K562 (cell line): ENCODE data around the gene TRIM47. TPM values are rescaled to one million over a fixed set of nuclear protein-coding genes. Genes with fewer than 3 reads are reported as not detected.
A peak's percentile ranks its signal among the peaks of the same experiment; 100 is the strongest.

Source experiments
- C11orf30 ChIP-seq: fragments of 450-650 bp; IDR thresholded peaks from 2 replicates; pipeline ENCODE4 v1.6.1; 2016; ENCODE audit warnings: low read depth, mild to moderate bottlenecking
- CHCHD3 ChIP-seq: fragments of 250-450 bp; sonication (Bioruptor Pico); IDR thresholded peaks from 2 replicates; pipeline ENCODE4 v2.1.2; 2022; ENCODE audit warnings: mild to moderate bottlenecking
- LARP7 ChIP-seq: fragments of 450-650 bp; IDR thresholded peaks from 2 replicates; pipeline ENCODE4 v1.6.1; 2016
- MCM5 ChIP-seq: fragments of 450-650 bp; IDR thresholded peaks from 2 replicates; pipeline ENCODE4 v1.6.1; 2016; ENCODE audit warnings: low read depth
- MYBL2 ChIP-seq, 2 experiments: fragments of 450-650 bp in 1 of 2; sonication (generic) in 1 of 2; formaldehyde crosslinking in 1 of 2; IDR thresholded peaks; 2 replicates each; pipeline versions ENCODE4 v1.6.1 to v1.8.1; 2017 to 2022; ENCODE audit warnings: borderline replicate concordance in 1 of 2, inconsistent platforms in 1 of 2, low read depth in 1 of 2, mild to moderate bottlenecking in 1 of 2, missing genetic modification reagents in 1 of 2, moderate library complexity in 1 of 2
- NFXL1 ChIP-seq: fragments of 450-650 bp; formaldehyde crosslinking; IDR thresholded peaks from 2 replicates; pipeline ENCODE4 v1.4.0; 2021; ENCODE audit warnings: mild to moderate bottlenecking
- PHF20 ChIP-seq: fragments of 450-650 bp; IDR thresholded peaks from 2 replicates; pipeline ENCODE4 v1.6.1; 2018; ENCODE audit not compliant: partially characterized antibody
- POLR2H ChIP-seq: IDR thresholded peaks from 2 replicates; pipeline ENCODE4 v1.6.1; 2016; ENCODE audit warnings: missing genetic modification characterization, low read depth, mild to moderate bottlenecking, control low read depth, missing compliant biosample characterization, moderate library complexity
- SIN3A ChIP-seq, 2 experiments: fragments of 150-350 bp in 1 of 2; IDR thresholded peaks; 2 replicates each; pipeline ENCODE4 v1.6.1; 2011 to 2016; ENCODE audit warnings: borderline replicate concordance in 2 of 2, low read depth in 2 of 2, low read length in 2 of 2, mild to moderate bottlenecking in 2 of 2, moderate library complexity in 2 of 2; ENCODE audit not compliant: control insufficient read depth in 1 of 2
- TAF7 ChIP-seq: fragments of 450-650 bp; IDR thresholded peaks from 2 replicates; pipeline ENCODE4 v1.6.1; 2016; ENCODE audit warnings: missing genetic modification characterization, missing compliant biosample characterization
- ZEB2 ChIP-seq: fragments of 450-650 bp; IDR thresholded peaks from 2 replicates; pipeline ENCODE4 v1.6.1; 2016
- ZFP91 ChIP-seq: sonication (generic); formaldehyde crosslinking; IDR thresholded peaks from 2 replicates; pipeline ENCODE4 v1.8.0; 2022; ENCODE audit warnings: mild to moderate bottlenecking, missing genetic modification reagents
- ZNF24 ChIP-seq: fragments of 450-650 bp; IDR thresholded peaks from 2 replicates; pipeline ENCODE4 v1.6.1; 2016
- polyA plus RNA-seq, 8 experiments: library from polyadenylated mRNA; depleted of rRNA in 4 of 8; stranded (reverse) in 5 of 8; unstranded in 3 of 8; fragments of >200 nt; fragmentation: Nextera tagmentation in 2 of 8; fragmentation: Illumina TruSeq in 1 of 8; extraction: Ambion mirVana in 2 of 8; extraction: Trizol in 1 of 8; gene quantifications; 2 replicates each; pipeline versions ENCODE4 v1.2.1 to v1.2.3, GENCODE V29; 2011 to 2014; ENCODE audit warnings: inconsistent platforms in 1 of 8, missing spikeins in 1 of 8
- total RNA-seq, 7 experiments: library from RNA; depleted of rRNA in 6 of 7; stranded (reverse); fragments of >200 nt in 6 of 7; fragmentation: Illumina TruSeq in 2 of 7; extraction: Trizol in 2 of 7; gene quantifications; 2 replicates each; pipeline versions ENCODE4 v1.2.1 to v1.2.3, GENCODE V29; 2011 to 2021; ENCODE audit warnings: low replicate concordance in 1 of 7
- TF ChIP-seq, protein P1 (sequence below): fragments of 250-450 bp; sonication (Bioruptor Pico); IDR thresholded peaks from 2 replicates; pipeline ENCODE4 v1.6.1; 2021; ENCODE audit warnings: mild to moderate bottlenecking
- TF ChIP-seq, protein P2 (sequence below): IDR thresholded peaks from 2 replicates; pipeline ENCODE4 v1.6.1; 2012; ENCODE audit warnings: low read depth, low read length, improper control_type of control experiment, borderline replicate concordance
- TF ChIP-seq, protein P3 (sequence below): fragments of 450-650 bp; IDR thresholded peaks from 2 replicates; pipeline ENCODE4 v1.6.1; 2016; ENCODE audit warnings: low read depth

The TRIM47 gene
- total and polyA plus RNA-seq, 9 of the 15 experiments (the other 6 are each of a cell fraction or from before 2014, with no cell fraction given), result 0.56 to 6.1 (median 3.2) TPM

- TF ChIP-seq, protein P1, sequence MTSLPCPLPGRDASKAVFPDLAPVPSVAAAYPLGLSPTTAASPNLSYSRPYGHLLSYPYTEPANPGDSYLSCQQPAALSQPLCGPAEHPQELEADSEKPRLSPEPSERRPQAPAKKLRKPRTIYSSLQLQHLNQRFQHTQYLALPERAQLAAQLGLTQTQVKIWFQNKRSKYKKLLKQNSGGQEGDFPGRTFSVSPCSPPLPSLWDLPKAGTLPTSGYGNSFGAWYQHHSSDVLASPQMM (CRISPR knock-in tag), result no peak
- TF ChIP-seq TAF7 (tag) (no peak), PHF20 (no peak), MYBL2 (IDR thresholded peaks at IDR 0.05; ENCODE audit: low read depth) (no peak), MYBL2 (CRISPR knock-in tag; IDR thresholded peaks at IDR 0.05; ENCODE audit: borderline replicate concordance) (no peak), NFXL1 (CRISPR knock-in tag) (no peak), ZFP91 (CRISPR knock-in tag) (no peak), ZNF24 (no peak), MCM5 (no peak), ZEB2 (no peak), SIN3A (IDR thresholded peaks at IDR 0.05; ENCODE audit: borderline replicate concordance in 2 of 2, control insufficient read depth in 1 of 2, low read depth in 2 of 2, low read length in 2 of 2) (peak in 1 of 2 experiments; percentile 8; a peak in 1 of 4 replicates), CHCHD3 (no peak), POLR2H (tag) (no peak; the same call in 1 of the 2 replicates), LARP7 (no peak), C11orf30 (no peak)
- TF ChIP-seq, protein P2, sequence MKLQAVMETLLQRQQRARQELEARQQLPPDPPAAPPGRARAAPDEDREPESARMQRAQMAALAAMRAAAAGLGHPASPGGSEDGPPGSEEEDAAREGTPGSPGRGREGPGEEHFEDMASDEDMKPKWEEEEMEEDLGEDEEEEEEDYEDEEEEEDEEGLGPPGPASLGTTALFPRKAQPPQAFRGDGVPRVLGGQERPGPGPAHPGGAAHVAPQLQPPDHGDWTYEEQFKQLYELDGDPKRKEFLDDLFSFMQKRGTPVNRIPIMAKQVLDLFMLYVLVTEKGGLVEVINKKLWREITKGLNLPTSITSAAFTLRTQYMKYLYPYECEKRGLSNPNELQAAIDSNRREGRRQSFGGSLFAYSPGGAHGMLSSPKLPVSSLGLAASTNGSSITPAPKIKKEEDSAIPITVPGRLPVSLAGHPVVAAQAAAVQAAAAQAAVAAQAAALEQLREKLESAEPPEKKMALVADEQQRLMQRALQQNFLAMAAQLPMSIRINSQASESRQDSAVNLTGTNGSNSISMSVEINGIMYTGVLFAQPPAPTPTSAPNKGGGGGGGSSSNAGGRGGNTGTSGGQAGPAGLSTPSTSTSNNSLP, result 0 out of 2 replicates have a peak, but pooled peaks have one; percentile 15
- TF ChIP-seq, protein P3, sequence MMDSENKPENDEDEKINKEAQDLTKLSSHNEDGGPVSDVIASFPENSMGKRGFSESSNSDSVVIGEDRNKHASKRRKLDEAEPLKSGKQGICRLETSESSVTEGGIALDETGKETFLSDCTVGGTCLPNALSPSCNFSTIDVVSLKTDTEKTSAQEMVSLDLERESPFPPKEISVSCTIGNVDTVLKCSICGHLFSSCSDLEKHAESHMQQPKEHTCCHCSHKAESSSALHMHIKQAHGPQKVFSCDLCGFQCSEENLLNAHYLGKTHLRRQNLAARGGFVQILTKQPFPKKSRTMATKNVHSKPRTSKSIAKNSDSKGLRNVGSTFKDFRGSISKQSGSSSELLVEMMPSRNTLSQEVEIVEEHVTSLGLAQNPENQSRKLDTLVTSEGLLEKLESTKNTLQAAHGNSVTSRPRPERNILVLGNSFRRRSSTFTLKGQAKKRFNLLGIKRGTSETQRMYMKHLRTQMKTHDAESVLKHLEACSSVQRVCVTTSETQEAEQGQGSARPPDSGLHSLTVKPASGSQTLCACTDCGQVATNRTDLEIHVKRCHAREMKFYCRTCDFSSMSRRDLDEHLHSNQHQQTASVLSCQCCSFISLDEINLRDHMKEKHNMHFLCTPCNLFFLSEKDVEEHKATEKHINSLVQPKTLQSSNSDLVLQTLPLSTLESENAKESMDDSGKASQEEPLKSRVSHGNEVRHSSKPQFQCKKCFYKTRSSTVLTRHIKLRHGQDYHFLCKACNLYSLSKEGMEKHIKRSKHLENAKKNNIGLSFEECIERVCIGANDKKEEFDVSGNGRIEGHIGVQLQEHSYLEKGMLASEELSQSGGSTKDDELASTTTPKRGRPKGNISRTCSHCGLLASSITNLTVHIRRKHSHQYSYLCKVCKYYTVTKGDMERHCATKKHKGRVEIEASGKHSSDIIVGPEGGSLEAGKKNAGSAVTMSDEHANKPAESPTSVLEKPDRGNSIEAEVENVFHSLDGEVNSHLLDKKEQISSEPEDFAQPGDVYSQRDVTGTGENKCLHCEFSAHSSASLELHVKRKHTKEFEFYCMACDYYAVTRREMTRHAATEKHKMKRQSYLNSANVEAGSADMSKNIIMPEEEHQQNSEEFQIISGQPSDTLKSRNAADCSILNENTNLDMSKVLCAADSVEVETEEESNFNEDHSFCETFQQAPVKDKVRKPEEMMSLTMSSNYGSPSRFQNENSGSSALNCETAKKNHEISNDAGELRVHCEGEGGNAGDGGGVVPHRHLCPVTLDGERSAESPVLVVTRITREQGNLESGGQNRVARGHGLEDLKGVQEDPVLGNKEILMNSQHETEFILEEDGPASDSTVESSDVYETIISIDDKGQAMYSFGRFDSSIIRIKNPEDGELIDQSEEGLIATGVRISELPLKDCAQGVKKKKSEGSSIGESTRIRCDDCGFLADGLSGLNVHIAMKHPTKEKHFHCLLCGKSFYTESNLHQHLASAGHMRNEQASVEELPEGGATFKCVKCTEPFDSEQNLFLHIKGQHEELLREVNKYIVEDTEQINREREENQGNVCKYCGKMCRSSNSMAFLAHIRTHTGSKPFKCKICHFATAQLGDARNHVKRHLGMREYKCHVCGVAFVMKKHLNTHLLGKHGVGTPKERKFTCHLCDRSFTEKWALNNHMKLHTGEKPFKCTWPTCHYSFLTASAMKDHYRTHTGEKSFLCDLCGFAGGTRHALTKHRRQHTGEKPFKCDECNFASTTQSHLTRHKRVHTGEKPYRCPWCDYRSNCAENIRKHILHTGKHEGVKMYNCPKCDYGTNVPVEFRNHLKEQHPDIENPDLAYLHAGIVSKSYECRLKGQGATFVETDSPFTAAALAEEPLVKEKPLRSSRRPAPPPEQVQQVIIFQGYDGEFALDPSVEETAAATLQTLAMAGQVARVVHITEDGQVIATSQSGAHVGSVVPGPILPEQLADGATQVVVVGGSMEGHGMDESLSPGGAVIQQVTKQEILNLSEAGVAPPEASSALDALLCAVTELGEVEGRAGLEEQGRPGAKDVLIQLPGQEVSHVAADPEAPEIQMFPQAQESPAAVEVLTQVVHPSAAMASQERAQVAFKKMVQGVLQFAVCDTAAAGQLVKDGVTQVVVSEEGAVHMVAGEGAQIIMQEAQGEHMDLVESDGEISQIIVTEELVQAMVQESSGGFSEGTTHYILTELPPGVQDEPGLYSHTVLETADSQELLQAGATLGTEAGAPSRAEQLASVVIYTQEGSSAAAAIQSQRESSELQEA, result no peak
Measured at GRCh38 chr17:75856062-75856756, 22.2 kb downstream of the TRIM47 start (continued).
